KG1 (cell line): ENCODE data around the gene GCC1.

ENCODE experiments used
- DNase-seq: peaks from one replicate; lab custom pipeline; 2025; lab: John Stamatoyannopoulos, UW

GCC1 gene

GRCh38 chr7:127536741-127537140 lies 48.7 kb downstream of the GCC1 start:
- DNase-seq: no peak

DNA sequence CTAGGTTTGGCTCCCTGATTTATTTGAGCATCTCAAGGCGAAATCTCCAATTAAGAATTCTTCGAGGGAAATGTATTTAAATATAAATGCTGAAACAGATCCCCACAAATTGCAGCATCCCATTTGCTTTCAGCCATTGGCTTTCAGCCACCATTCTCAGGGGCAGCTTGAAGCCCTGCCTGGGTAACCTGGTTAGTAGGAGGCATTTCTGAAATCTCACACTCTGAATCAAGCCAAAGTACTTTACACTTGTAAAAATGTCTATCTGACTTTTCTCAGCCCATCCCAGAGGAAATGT lies 49.1 kb downstream of the GCC1 start:
- no peak for DNase-seq

DNA sequence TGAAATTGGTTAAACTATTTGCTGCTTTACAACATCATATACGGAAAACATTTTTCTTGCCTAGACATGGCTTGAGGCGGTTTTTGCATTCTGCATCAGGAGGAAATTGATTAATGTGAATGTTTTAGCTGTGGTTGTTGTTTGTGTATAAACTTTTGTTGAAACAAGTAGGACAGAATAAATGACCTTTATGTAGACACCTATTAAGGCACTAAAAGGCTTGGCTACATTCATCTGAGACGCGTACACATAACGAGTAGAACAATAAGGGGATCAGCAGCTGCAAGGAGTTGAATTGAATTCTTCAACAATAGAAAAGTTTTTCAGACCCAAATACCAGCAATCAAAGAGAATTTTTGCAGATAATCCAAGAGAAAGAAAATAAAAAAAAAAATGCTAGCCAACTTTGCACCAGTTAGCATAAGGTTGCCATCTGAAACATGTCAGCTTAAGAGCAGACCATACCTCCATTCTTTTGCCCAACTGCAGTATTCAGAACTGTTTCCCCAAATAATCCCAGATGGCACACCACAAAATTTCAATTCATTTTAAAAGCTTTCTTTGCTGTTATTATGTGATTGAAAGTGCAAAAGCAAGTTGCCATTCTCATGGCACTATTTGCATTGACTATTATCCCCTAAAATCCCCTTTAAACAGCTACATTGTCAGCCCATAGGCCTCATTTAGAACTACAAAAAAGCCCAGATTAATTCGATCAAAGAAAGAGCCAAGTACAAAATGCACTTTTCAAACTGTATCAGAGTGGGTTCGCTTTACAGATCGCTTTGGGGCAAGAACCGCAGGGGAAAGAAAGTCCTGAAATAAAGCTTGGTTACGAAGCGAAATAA lies 49.6 kb downstream of the GCC1 start:
- no peak for DNase-seq

DNA sequence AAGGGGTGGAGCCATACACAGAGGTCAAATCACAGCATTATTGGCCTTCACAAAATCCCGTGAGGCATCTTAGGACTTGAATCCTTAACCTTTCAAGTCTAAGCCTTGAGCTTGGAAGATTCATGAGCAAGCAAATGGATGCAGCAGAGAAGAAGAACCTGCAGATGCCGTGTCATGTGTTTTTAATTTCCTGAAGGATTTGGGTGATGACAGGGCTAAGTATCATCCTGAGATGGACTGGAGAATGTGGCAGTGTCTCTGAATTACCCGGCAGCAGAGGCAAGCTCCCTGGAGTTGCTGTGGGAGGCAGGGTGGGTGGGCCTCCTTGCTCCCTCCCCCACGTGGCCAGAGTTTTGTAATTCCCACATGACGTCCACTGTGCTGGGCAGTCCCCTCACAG lies 50.8 kb downstream of the GCC1 start:
- no peak for DNase-seq

DNA sequence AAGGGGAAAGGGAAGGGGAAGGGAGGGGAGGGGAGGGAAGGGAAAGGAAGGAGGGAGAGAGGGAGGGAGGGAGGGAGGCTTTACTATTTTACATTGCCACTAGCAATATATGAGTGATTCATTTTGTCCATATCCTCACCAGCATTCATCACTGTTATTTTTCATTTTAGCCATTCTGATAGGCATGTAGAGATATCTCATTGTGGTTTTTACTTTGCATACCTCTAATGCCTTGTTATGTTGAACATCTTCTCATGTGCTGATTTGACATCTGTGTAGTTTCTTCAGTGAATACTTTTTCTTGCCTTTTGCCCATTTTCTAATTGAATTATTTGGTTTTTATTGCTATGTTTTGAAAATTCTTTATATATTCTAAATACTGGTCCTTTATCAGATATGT lies 52.7 kb downstream of the GCC1 start:
- no peak for DNase-seq

GRCh38 chr7:127532151-127532550 lies 53.2 kb downstream of the GCC1 start:
- no peak for DNase-seq
